IPS-18a (cell line): ENCODE measurements around the gene RAPGEF4.

Experiments used
- H3K27ac ChIP-seq: one replicate; pipeline ENCODE4 v1.5.1; 2013; ENCODE audit warnings: low read length
- H3K27me3 ChIP-seq: one replicate; pipeline ENCODE4 v1.6.1; 2013; ENCODE audit warnings: mild to moderate bottlenecking, low read length; ENCODE audit not compliant: control insufficient read depth, insufficient read depth
- H3K36me3 ChIP-seq: one replicate; pipeline ENCODE4 v1.6.1; 2013; ENCODE audit warnings: low read depth, low read length; ENCODE audit not compliant: control insufficient read depth
- H3K4me1 ChIP-seq: one replicate; pipeline ENCODE4 v1.6.1; 2013; ENCODE audit warnings: low read depth, low read length; ENCODE audit not compliant: control insufficient read depth
- H3K4me3 ChIP-seq: one replicate; pipeline ENCODE4 v1.5.1; 2013; ENCODE audit warnings: low read length
- H3K9ac ChIP-seq: one replicate; pipeline ENCODE4 v1.6.1; 2013; ENCODE audit warnings: mild to moderate bottlenecking, low read length, moderate library complexity
- H3K9me3 ChIP-seq: one replicate; pipeline ENCODE4 v1.6.1; 2013; ENCODE audit warnings: low read depth, low read length; ENCODE audit not compliant: control insufficient read depth

The RAPGEF4 gene

GRCh38 chr2:172812158-172812744 lies 76.6 kb downstream of the RAPGEF4 start:
- H3K4me1 ChIP-seq: no peaks in the 10 kb centered on the region
- H3K4me3 ChIP-seq: no peak overlapping the region
- no peak overlapping the region for H3K27ac ChIP-seq
- H3K9me3 ChIP-seq: no peaks in the 10 kb centered on the region
- H3K36me3 ChIP-seq: no peaks in the 10 kb centered on the region
- H3K27me3 ChIP-seq: no peaks in the 10 kb centered on the region
- no peak overlapping the region for H3K9ac ChIP-seq

GRCh38 chr2:172813314-172813888 lies 77.8 kb downstream of the RAPGEF4 start:
- Histone ChIP-seq H3K36me3 (no peaks in the 10 kb centered on the region), H3K4me3 (no peak overlapping the region), H3K9me3 (no peaks in the 10 kb centered on the region), H3K4me1 (no peaks in the 10 kb centered on the region), H3K27ac (no peak overlapping the region), H3K9ac (no peak overlapping the region), H3K27me3 (no peaks in the 10 kb centered on the region)

- Histone ChIP-seq H3K36me3 (no peaks in the 10 kb centered on the region), H3K27me3 (no peaks in the 10 kb centered on the region), H3K27ac (no peak overlapping the region), H3K4me1 (no peaks in the 10 kb centered on the region), H3K9ac (no peak overlapping the region), H3K4me3 (no peak overlapping the region), H3K9me3 (no peaks in the 10 kb centered on the region)
These were observed 81.8 kb downstream of the RAPGEF4 start for GRCh38 chr2:172817411-172817810.

GRCh38 chr2:172819943-172820342 lies 84.3 kb downstream of the RAPGEF4 start:
- H3K9ac ChIP-seq: no peak overlapping the region
- H3K27me3 ChIP-seq: no peaks in the 10 kb centered on the region
- no peak overlapping the region for H3K4me3 ChIP-seq
- H3K36me3 ChIP-seq: no peaks in the 10 kb centered on the region
- H3K27ac ChIP-seq: no peak overlapping the region
- no peaks in the 10 kb centered on the region for H3K9me3 ChIP-seq
- no peaks in the 10 kb centered on the region for H3K4me1 ChIP-seq

DNA sequence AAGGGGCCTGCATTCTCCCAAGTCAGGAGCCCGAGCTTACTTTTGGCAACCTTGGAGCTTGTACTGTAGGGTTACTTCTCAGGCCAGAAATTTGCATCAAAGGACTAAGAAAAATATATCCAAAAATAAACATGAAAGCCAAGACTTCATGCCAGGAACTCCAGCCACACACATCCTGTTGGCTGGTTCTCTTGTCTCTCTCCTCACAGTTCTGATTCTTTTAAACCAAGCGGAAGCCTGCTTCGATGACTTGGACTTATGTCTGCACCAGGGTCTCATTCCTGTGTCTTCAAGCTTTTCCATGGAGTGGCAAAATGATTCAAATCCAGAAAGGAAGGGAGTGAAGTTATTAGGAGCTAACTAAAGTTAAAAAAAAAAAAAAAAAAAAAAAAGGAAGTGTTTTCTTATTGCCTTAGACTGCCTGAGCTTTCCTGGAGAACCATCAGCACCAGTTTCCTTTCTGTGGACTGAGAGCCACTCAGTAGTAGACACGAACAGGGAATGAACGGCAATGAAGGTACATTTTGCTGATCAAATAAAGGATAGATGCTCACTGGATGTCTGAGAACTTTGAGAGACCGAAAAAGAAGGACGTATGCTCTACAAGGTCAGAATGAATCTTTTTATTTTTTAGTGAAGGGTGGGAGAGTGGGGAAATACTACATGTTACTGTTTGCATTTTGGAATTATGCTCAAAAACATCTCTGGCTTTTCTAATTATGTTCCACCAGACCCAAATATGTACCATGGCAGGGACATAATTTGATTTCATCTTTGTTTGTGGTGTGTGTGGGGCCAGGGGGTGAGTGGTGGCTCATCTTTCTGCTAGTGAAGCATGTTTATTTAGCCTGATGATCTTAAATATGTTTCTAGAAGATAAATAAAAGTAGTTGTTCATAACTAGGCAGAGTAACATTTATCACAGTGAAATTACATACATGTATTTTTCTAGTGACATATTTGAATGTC lies 86.0 kb downstream of the RAPGEF4 start:
- Histone ChIP-seq H3K9me3 (no peaks in the 10 kb centered on the region), H3K27me3 (no peaks in the 10 kb centered on the region), H3K36me3 (no peaks in the 10 kb centered on the region), H3K4me3 (no peak overlapping the region), H3K27ac (no peak overlapping the region), H3K9ac (no peak overlapping the region), H3K4me1 (no peaks in the 10 kb centered on the region)

DNA sequence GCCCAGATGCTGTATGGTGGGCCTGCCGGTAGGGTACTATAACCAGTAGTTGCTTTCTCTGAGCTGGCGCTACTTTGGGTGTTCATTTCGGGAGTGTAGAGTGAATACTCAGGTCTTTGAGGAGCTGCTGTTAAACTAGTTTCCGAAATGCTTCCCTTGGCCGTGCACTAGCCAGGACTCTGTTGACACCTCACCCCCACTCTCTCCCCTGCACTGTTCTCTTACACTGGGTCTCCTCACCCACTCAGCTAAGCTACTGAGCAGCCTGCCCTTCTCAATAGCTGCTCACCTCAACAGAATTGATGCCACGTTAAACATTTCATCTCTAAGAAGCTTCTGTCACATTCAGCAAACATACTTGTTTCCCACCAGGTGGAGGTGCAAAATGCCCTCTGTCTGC lies 86.9 kb downstream of the RAPGEF4 start:
- Histone ChIP-seq H3K9me3 (no peaks in the 10 kb centered on the region), H3K36me3 (no peaks in the 10 kb centered on the region), H3K4me1 (no peaks in the 10 kb centered on the region), H3K27me3 (no peaks in the 10 kb centered on the region), H3K4me3 (no peak overlapping the region), H3K9ac (no peak overlapping the region), H3K27ac (no peak overlapping the region)

- no peak overlapping the region for H3K9ac ChIP-seq
- H3K27me3 ChIP-seq: no peaks in the 10 kb centered on the region
- no peaks in the 10 kb centered on the region for H3K36me3 ChIP-seq
- H3K9me3 ChIP-seq: no peaks in the 10 kb centered on the region
- H3K4me1 ChIP-seq: no peaks in the 10 kb centered on the region
- no peak overlapping the region for H3K27ac ChIP-seq
- no peak overlapping the region for H3K4me3 ChIP-seq
These were observed 87.7 kb downstream of the RAPGEF4 start for GRCh38 chr2:172823261-172823850.

GRCh38 chr2:172826522-172826921 lies 90.9 kb downstream of the RAPGEF4 start:
- H3K27me3 ChIP-seq: no peaks in the 10 kb centered on the region
- H3K4me1 ChIP-seq: no peaks in the 10 kb centered on the region
- no peaks in the 10 kb centered on the region for H3K9me3 ChIP-seq
- H3K36me3 ChIP-seq: no peaks in the 10 kb centered on the region
- H3K4me3 ChIP-seq: no peak overlapping the region
- no peak overlapping the region for H3K27ac ChIP-seq
- H3K9ac ChIP-seq: no peak overlapping the region

- Histone ChIP-seq H3K27ac (no peak overlapping the region), H3K4me3 (no peak overlapping the region), H3K9me3 (no peaks in the 10 kb centered on the region), H3K4me1 (no peaks in the 10 kb centered on the region), H3K27me3 (no peaks in the 10 kb centered on the region), H3K9ac (no peak overlapping the region), H3K36me3 (no peaks in the 10 kb centered on the region)
These were observed 93.6 kb downstream of the RAPGEF4 start for GRCh38 chr2:172829229-172829628.

GRCh38 chr2:172830482-172830881 lies 94.8 kb downstream of the RAPGEF4 start:
- Histone ChIP-seq H3K27me3 (no peaks in the 10 kb centered on the region), H3K4me1 (no peaks in the 10 kb centered on the region), H3K9ac (no peak overlapping the region), H3K36me3 (no peaks in the 10 kb centered on the region), H3K27ac (no peak overlapping the region), H3K9me3 (no peaks in the 10 kb centered on the region), H3K4me3 (no peak overlapping the region)

- Histone ChIP-seq H3K27ac (no peak overlapping the region), H3K36me3 (no peaks in the 10 kb centered on the region), H3K4me1 (no peaks in the 10 kb centered on the region), H3K27me3 (no peaks in the 10 kb centered on the region), H3K9me3 (no peaks in the 10 kb centered on the region), H3K4me3 (no peak overlapping the region), H3K9ac (no peak overlapping the region)
These were observed 98.3 kb downstream of the RAPGEF4 start for GRCh38 chr2:172833898-172834297.
